GM20000 (cell line): Measurements from ENCODE around the gene ZNF398.

ENCODE experiments used
- DNase-seq: peaks from one replicate; pipeline ENCODE4 v3.0.0; 2012; ENCODE audit warnings: low spot score
- CTCF ChIP-seq: IDR thresholded peaks from 2 replicates; pipeline ENCODE4 v1.5.1; 2012; ENCODE audit warnings: mild to moderate bottlenecking, control low read depth; ENCODE audit errors: extremely low read depth, missing control alignments

Gene ZNF398

GRCh38 chr7:149197675-149198074, 50.4 kb downstream of the ZNF398 start:
- TF ChIP-seq CTCF = no peak
- no peak for DNase-seq

GRCh38 chr7:149198161-149198816, 51.0 kb downstream of the ZNF398 start:
- TF ChIP-seq CTCF = no peak
- DNase-seq = no peak

GRCh38 chr7:149199234-149199995, 52.2 kb downstream of the ZNF398 start:
- TF ChIP-seq CTCF = no peak
- no peak for DNase-seq

- no peak for DNase-seq
- no peak for TF ChIP-seq CTCF
Measured at GRCh38 chr7:149202831-149203231, 55.6 kb downstream of the ZNF398 start.

- no peak for DNase-seq
Measured at GRCh38 chr7:149205690-149206381, 58.6 kb downstream of the ZNF398 start.

GRCh38 chr7:149207324-149208035, 60.2 kb downstream of the ZNF398 start:
- no peak for TF ChIP-seq CTCF
- no peak for DNase-seq

More at GRCh38 chr7:149205690-149206381, 58.6 kb downstream of the ZNF398 start:
- no peak for TF ChIP-seq CTCF
